K562 (cell line): ENCODE results near the gene OSBPL7. TPM values are rescaled to one million over a fixed set of nuclear protein-coding genes. Genes with fewer than 3 reads are reported as not detected.

Experiments used
- ATAC-seq: fragments of 200-7000 bp; cut with Tn5 transposase; 3 replicates; pipeline ENCODE4 v1.9.1; 2020; ENCODE audit warnings: moderate library complexity
- BruUV-seq: library from RNA; stranded (reverse); fragments of 400-500 nt; replicated peaks from 2 replicates; lab custom pipeline; 2021; lab: Mats Ljungman, UMichigan
- CTCF ChIA-PET: fragments of 300-600 bp; formaldehyde crosslinking; extraction: SDS; loops from one replicate; lab custom pipeline; 2021; ENCODE audit warnings: low intra/inter-chr PET ratio; lab: Yijun Ruan, JAX
- POLR2A ChIA-PET: fragments of 300-600, 350-650 bp; sonication (Branson Sonifier 250); formaldehyde crosslinking; extraction: SDS; loops from one replicate; lab custom pipeline; 2021; ENCODE audit warnings: antibody characterized with exemption, inconsistent platforms; lab: Yijun Ruan, JAX
- DNase-seq, 4 experiments: peaks; one replicate each; pipeline versions ENCODE4 v3.0.0 to v3.0.0-alpha.2; 2011 to 2018; ENCODE audit warnings: low spot score in 3 of 4, mixed read lengths in 3 of 4; ENCODE audit errors: extremely low read depth in 1 of 4
- FAIRE-seq: peaks from 2 replicates; lab custom pipeline; 2011; peaks lifted over from hg19 to GRCh38; lab: Jason Lieb, UNC
- H2AFZ ChIP-seq: 2 replicates; pipeline ENCODE4 v1.6.0; 2011; ENCODE audit warnings: low read depth, low read length, control low read depth, inconsistent platforms
- H3K27ac ChIP-seq: fragments of 200-600 bp; 3 replicates; pipeline ENCODE4 v1.8.0; 2011; ENCODE audit warnings: low read depth, mild to moderate bottlenecking, control low read depth, inconsistent platforms, low read length, moderate library complexity, mixed read lengths; ENCODE audit errors: extremely low read depth
- H3K27me3 ChIP-seq, 2 experiments: fragments of 300-600 bp in 1 of 2; 2 replicates in 1 of 2; 3 replicates in 1 of 2; pipeline versions ENCODE4 v1.6.0 to v1.8.0; 2011; ENCODE audit warnings: inconsistent platforms in 2 of 2, low read length in 2 of 2, mild to moderate bottlenecking in 1 of 2, mixed read lengths in 1 of 2, moderate library complexity in 1 of 2; ENCODE audit not compliant: control insufficient read depth in 2 of 2, insufficient read depth in 2 of 2
- H3K36me3 ChIP-seq: fragments of 300-600 bp; 3 replicates; pipeline ENCODE4 v1.8.0; 2011; ENCODE audit warnings: mild to moderate bottlenecking, low read length, inconsistent platforms; ENCODE audit not compliant: control insufficient read depth, insufficient read depth
- H3K4me1 ChIP-seq, 2 experiments: fragments of 200-600 bp in 1 of 2; replicated peaks in 1 of 2; 2 replicates in 1 of 2; 3 replicates in 1 of 2; pipeline versions ENCODE4 v1.5.1 to v1.8.0; 2011; ENCODE audit warnings: inconsistent platforms in 2 of 2, low read length in 2 of 2, mild to moderate bottlenecking in 1 of 2, mixed read lengths in 1 of 2, moderate library complexity in 1 of 2; ENCODE audit not compliant: control insufficient read depth in 2 of 2, insufficient read depth in 2 of 2
- H3K4me2 ChIP-seq: 2 replicates; pipeline ENCODE4 v1.6.1; 2011; ENCODE audit warnings: low read length, control low read depth, inconsistent platforms, mixed read lengths; ENCODE audit not compliant: insufficient read depth
- H3K4me3 ChIP-seq: fragments of 200-600 bp; sonication (generic), shearing (Covaris generic); 2 replicates; pipeline ENCODE4 v1.5.1; 2016; ENCODE audit warnings: control low read depth, inconsistent platforms
- H3K79me2 ChIP-seq: fragments of 200-600 bp; 3 replicates; pipeline ENCODE4 v1.8.0; 2011; ENCODE audit warnings: low read length, inconsistent platforms; ENCODE audit not compliant: control insufficient read depth, insufficient read depth
- H3K9ac ChIP-seq, 2 experiments: 2 replicates each; pipeline versions ENCODE4 v1.6.0 to v1.6.1; 2011; ENCODE audit warnings: low read depth in 2 of 2, low read length in 2 of 2, control low read depth in 1 of 2, inconsistent platforms in 1 of 2, mild to moderate bottlenecking in 1 of 2, mixed read lengths in 1 of 2; ENCODE audit not compliant: insufficient read depth in 1 of 2
- H3K9me1 ChIP-seq: one replicate; pipeline ENCODE4 v1.6.0; 2011; ENCODE audit warnings: inconsistent platforms, mild to moderate bottlenecking, low read length, moderate library complexity; ENCODE audit not compliant: control insufficient read depth, insufficient read depth
- H3K9me3 ChIP-seq: replicated peaks from 2 replicates; pipeline ENCODE4 v1.5.1; 2011; ENCODE audit warnings: low read depth, low read length, inconsistent platforms; ENCODE audit not compliant: control insufficient read depth, insufficient read depth
- H4K20me1 ChIP-seq: replicated peaks from 2 replicates; pipeline ENCODE4 v1.6.1; 2011; ENCODE audit warnings: low read length, inconsistent platforms, mixed read lengths; ENCODE audit not compliant: control insufficient read depth, insufficient read depth
- CBFB ChIP-seq: sonication (generic); formaldehyde crosslinking; IDR thresholded peaks from 2 replicates; pipeline ENCODE4 v1.4.0; 2020; ENCODE audit warnings: mild to moderate bottlenecking, missing genetic modification reagents
- CREM ChIP-seq: IDR thresholded peaks from 2 replicates; pipeline ENCODE4 v1.6.1; 2014; ENCODE audit warnings: antibody characterized with exemption, low read depth
- HNRNPLL ChIP-seq: fragments of 200-400 bp; formaldehyde crosslinking; IDR thresholded peaks from 2 replicates; pipeline ENCODE4 v1.6.1; 2017; ENCODE audit warnings: low read length, low read depth, mild to moderate bottlenecking; ENCODE audit not compliant: poor library complexity, severe bottlenecking
- NFE2L1 ChIP-seq: fragments of 450-650 bp; IDR thresholded peaks from 2 replicates; pipeline ENCODE4 v1.6.1; 2016; ENCODE audit warnings: missing genetic modification characterization, low read depth, mild to moderate bottlenecking, missing compliant biosample characterization, moderate library complexity, borderline replicate concordance
- SNIP1 ChIP-seq: fragments of 450-650 bp; IDR thresholded peaks from 2 replicates; pipeline ENCODE4 v1.7.1; 2017; ENCODE audit warnings: low read depth, mild to moderate bottlenecking
- SRF ChIP-seq, 2 experiments: fragments of 250-450, 450-650 bp in 1 of 2; sonication (Bioruptor Pico) in 1 of 2; sonication (generic) in 1 of 2; formaldehyde crosslinking; IDR thresholded peaks; 2 replicates each; pipeline versions ENCODE4 v1.5.0 to v1.5.1; 2020 to 2022; ENCODE audit warnings: mild to moderate bottlenecking in 1 of 2, missing genetic modification reagents in 1 of 2
- ZBTB7A ChIP-seq: IDR thresholded peaks from 2 replicates; pipeline ENCODE4 v1.6.1; 2011; ENCODE audit warnings: low read depth, mild to moderate bottlenecking, low read length, moderate library complexity, borderline replicate concordance; ENCODE audit not compliant: control insufficient read depth
- ZNF121 ChIP-seq: sonication (generic); formaldehyde crosslinking; conservative IDR thresholded peaks from 2 replicates; pipeline ENCODE4 v1.8.0; 2022; ENCODE audit warnings: missing genetic modification reagents
- WGBS: fragments of 100-300 bp; shearing (Covaris generic); methylation state at CpG from one replicate; pipeline ENCODE4 v1.1.6; 2016; ENCODE audit warnings: low coverage, mixed read lengths; ENCODE audit not compliant: insufficient coverage; ENCODE audit errors: missing lambda C conversion rate; 5-methylcytosine and 5-hydroxymethylcytosine counted together
- in situ Hi-C: fragments of 300-500 bp; cut with MboI; formaldehyde crosslinking; loops from 4 replicates; pipeline ENCODE4 v1.15.0; 2018; ENCODE audit warnings: inconsistent platforms, mixed read lengths
- intact Hi-C: fragments of 100-400 bp; cut with micrococcal nuclease; formaldehyde crosslinking; loops from 2 replicates; pipeline ENCODE4 v1.14.2; 2022
- polyA plus RNA-seq, 8 experiments: library from polyadenylated mRNA; depleted of rRNA in 4 of 8; stranded (reverse) in 5 of 8; unstranded in 3 of 8; fragments of >200 nt; fragmentation: Nextera tagmentation in 2 of 8; fragmentation: Illumina TruSeq in 1 of 8; extraction: Ambion mirVana in 2 of 8; extraction: Trizol in 1 of 8; gene quantifications; 2 replicates each; pipeline versions ENCODE4 v1.2.1 to v1.2.3, GENCODE V29; 2011 to 2014; ENCODE audit warnings: inconsistent platforms in 1 of 8, missing spikeins in 1 of 8
- total RNA-seq, 7 experiments: library from RNA; depleted of rRNA in 6 of 7; stranded (reverse); fragments of >200 nt in 6 of 7; fragmentation: Illumina TruSeq in 2 of 7; extraction: Trizol in 2 of 7; gene quantifications; 2 replicates each; pipeline versions ENCODE4 v1.2.1 to v1.2.3, GENCODE V29; 2011 to 2021; ENCODE audit warnings: low replicate concordance in 1 of 7
- TF ChIP-seq, protein P1 (sequence below): sonication (generic); formaldehyde crosslinking; IDR thresholded peaks from 2 replicates; pipeline ENCODE4 v1.8.1; 2022; ENCODE audit warnings: missing genetic modification reagents

The OSBPL7 gene
- total and polyA plus RNA-seq, 9 of the 15 experiments (the other 6 are each of a cell fraction or from before 2014, with no cell fraction given), result 0.32 to 11.9 (median 5.8) TPM

DNA sequence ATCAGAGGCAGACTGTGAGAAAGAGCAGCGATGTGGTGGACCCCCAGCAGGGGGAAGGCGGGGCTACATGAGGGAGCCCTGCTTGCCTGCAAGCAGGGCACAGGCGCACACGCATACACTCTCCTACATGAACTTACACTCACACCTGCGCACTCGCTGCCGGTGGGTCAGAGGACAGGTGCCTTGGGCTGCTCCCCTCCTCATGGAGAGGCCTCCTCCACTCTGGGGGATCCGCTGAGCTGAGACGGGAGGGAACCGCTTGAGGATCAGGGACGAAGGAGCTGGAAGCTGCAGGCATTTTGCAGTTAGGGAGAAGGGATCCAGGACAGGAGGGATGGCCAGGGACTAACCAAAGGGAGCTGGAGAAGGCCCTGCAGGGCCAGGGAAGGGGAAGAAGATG lies 14.2 kb downstream of the OSBPL7 start:
- Histone ChIP-seq H3K27me3 (peaks cover 0 to 12% of the 10 kb centered on the region in 2 experiments; a peak in 2 of 5 replicates), H3K36me3 (peaks cover 25% of the 10 kb centered on the region; the same call in 1 of the 3 replicates), H3K9me3 (no peaks in the 10 kb centered on the region), H3K9me1 (peaks cover 6% of the 10 kb centered on the region), H4K20me1 (0 out of 2 replicates have a peak, but pooled peaks cover 4% of the 10 kb centered on the region), H2AFZ (no peak overlapping the region), H3K4me3 (no peak overlapping the region), H3K9ac (peak overlapping the region in 1 of 2 experiments; percentile 64; a peak in 1 of 4 replicates), H3K4me2 (no peak overlapping the region), H3K27ac (no peak overlapping the region), H3K4me1 (peaks cover 22 to 39% of the 10 kb centered on the region in 2 experiments), H3K79me2 (no peaks in the 10 kb centered on the region)
- ChIA-PET POLR2A (no interaction called here), CTCF (no interaction called here)
- 62% methylated on average over 8 of the region's 11 CpGs for WGBS
- in situ Hi-C loops, result no loop called here
- DNase-seq (no peak), ATAC-seq (no peak), FAIRE-seq (no peak)
- BruUV-seq, result no TSS peak
- intact Hi-C loops, result no loop called here
- no peak for TF ChIP-seq ZBTB7A
- TF ChIP-seq NFE2L1 (tag), result no peak
- TF ChIP-seq CREM, result no peak

DNA sequence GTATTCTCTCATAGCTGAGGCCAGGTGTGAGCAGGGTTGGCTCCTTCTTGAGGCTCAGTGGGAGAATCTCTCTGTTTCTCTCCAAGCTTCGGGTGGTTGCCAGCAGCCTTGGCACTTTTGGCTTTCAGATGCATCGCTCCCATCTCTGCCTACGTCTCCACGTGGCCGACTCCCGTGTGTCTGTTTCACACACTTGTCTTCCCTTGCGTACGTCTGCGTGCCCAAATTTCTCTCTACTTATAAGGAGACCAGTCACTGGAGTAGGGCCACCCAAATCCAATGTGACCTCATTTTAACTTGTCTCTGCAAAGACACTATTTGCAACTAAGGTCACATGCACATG lies 14.7 kb downstream of the OSBPL7 start:
- H3K79me2 ChIP-seq, result no peaks in the 10 kb centered on the region
- CTCF ChIA-PET, result no interaction called here
- no peak overlapping the region for H3K27ac ChIP-seq
- in situ Hi-C loops, result no loop called here
- no peak overlapping the region for H3K9ac ChIP-seq
- H3K4me3 ChIP-seq, result no peak overlapping the region
- ATAC-seq (no peak), FAIRE-seq (no peak), DNase-seq (no peak)
- POLR2A ChIA-PET, result no interaction called here
- peaks cover 0 to 17% of the 10 kb centered on the region in 2 experiments; a peak in 2 of 5 replicates for H3K27me3 ChIP-seq
- 53% methylated on average over 9 of the region's 9 CpGs for WGBS
- H3K4me1 ChIP-seq, result peaks cover 22 to 36% of the 10 kb centered on the region in 2 experiments
- H3K9me3 ChIP-seq, result no peaks in the 10 kb centered on the region
- BruUV-seq, result no TSS peak
- intact Hi-C loops, result no loop called here
- TF ChIP-seq, protein P1, sequence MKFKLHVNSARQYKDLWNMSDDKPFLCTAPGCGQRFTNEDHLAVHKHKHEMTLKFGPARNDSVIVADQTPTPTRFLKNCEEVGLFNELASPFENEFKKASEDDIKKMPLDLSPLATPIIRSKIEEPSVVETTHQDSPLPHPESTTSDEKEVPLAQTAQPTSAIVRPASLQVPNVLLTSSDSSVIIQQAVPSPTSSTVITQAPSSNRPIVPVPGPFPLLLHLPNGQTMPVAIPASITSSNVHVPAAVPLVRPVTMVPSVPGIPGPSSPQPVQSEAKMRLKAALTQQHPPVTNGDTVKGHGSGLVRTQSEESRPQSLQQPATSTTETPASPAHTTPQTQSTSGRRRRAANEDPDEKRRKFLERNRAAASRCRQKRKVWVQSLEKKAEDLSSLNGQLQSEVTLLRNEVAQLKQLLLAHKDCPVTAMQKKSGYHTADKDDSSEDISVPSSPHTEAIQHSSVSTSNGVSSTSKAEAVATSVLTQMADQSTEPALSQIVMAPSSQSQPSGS (CRISPR knock-in tag), result no peak
- TF ChIP-seq HNRNPLL (no peak), SNIP1 (no peak), CBFB (CRISPR knock-in tag) (no peak), ZNF121 (CRISPR knock-in tag) (no peak), SRF (CRISPR knock-in tag; IDR thresholded peaks at IDR 0.05) (no peak)
- TF ChIP-seq, all 486 proteins: peak for 0
- Histone ChIP-seq H2AFZ (no peak overlapping the region), H4K20me1 (0 out of 2 replicates have a peak, but pooled peaks cover 8% of the 10 kb centered on the region), H3K4me2 (no peak overlapping the region), H3K9me1 (peaks cover 6% of the 10 kb centered on the region), H3K36me3 (peaks cover 25% of the 10 kb centered on the region; the same call in 1 of the 3 replicates)
